ENCODE results near the gene COL25A1. TPM values are rescaled to one million over a fixed set of nuclear protein-coding genes. Genes with fewer than 3 reads are reported as not detected.

The COL25A1 gene
- total and polyA plus RNA-seq, 2 experiments from 2014 or later, result 0.28 to 1.9 TPM

DNA sequence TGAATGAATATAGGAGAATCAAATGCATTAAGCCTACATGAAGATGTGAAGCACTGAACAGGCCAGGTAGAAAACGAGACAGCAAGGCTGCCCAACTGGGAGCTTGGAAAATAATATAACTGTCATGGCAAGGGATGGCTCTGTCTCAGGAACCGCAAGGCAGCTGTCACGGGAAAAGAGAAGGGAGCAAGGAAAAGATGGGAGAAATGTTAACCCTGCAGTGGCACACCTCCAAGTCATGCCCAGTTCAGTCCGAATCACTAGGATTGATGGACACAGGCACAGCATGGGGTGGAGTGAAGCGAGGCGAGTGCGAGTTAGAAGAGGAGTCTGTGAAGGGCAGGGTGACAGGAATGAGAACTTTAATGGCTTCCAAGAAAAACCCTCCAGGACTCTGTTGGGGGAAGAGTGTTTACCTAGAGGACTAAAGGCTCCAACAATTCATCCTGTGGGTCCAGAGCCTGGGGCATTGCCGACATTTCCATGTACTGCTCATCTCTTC is 395.5 kb downstream of the COL25A1 start:
- H3K4me1 ChIP-seq (ENCODE audit: insufficient read depth), result no peaks in the 10 kb centered on the region

DNA sequence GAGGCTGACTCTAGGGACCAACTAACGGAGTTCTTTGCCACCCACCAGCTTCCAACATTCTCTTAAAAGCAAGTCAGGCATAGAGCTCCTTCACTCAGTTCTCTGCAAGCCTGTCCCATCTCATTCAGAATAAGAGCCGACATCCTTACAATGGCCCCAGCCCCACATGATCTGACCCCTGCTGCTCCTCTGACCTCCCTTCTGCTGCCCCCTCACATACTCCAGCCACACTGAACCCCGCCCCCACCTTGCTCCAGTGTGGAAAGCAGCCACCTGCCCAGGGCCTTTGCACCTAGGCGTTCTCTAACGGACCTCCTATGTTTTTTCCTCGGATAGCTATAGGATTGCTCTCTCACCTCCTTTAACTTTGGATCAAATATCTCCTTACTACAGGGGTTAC is 396.5 kb downstream of the COL25A1 start:
- no peak for TF ChIP-seq EZH2phosphoT487 (IDR thresholded peaks at IDR 0.05; ENCODE audit: low read depth, severe bottlenecking, unreplicated experiment)
- no peak for TF ChIP-seq EZH2 (IDR thresholded peaks at IDR 0.05; ENCODE audit: borderline replicate concordance)
- TF ChIP-seq, protein P1, sequence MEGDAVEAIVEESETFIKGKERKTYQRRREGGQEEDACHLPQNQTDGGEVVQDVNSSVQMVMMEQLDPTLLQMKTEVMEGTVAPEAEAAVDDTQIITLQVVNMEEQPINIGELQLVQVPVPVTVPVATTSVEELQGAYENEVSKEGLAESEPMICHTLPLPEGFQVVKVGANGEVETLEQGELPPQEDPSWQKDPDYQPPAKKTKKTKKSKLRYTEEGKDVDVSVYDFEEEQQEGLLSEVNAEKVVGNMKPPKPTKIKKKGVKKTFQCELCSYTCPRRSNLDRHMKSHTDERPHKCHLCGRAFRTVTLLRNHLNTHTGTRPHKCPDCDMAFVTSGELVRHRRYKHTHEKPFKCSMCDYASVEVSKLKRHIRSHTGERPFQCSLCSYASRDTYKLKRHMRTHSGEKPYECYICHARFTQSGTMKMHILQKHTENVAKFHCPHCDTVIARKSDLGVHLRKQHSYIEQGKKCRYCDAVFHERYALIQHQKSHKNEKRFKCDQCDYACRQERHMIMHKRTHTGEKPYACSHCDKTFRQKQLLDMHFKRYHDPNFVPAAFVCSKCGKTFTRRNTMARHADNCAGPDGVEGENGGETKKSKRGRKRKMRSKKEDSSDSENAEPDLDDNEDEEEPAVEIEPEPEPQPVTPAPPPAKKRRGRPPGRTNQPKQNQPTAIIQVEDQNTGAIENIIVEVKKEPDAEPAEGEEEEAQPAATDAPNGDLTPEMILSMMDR (IDR thresholded peaks at IDR 0.05; ENCODE audit: poor library complexity), result no peak
- WGBS (ENCODE audit: low lambda C conversion rate, missing lambda C conversion rate), result 86% methylated on average over 6 of the region's 6 CpGs
- Histone ChIP-seq H3K4me2 (no peak overlapping the region), H3K27ac (no peak overlapping the region), H3K27me3 (peaks cover 3% of the 10 kb centered on the region), H3K79me2 (no peaks in the 10 kb centered on the region), H2AFZ (no peak overlapping the region), H3K36me3 (replicated peaks; ENCODE audit: insufficient read depth, low read depth) (no peaks in the 10 kb centered on the region), H3K4me1 (ENCODE audit: insufficient read depth) (no peaks in the 10 kb centered on the region), H3K9me2 (replicated peaks; ENCODE audit: insufficient read depth) (no peaks in the 10 kb centered on the region), H3K4me3 (no peak overlapping the region), H3K9me3 (ENCODE audit: low read depth) (no peaks in the 10 kb centered on the region), H4K20me1 (ENCODE audit: insufficient read depth, poor library complexity, severe bottlenecking) (no peaks in the 10 kb centered on the region)
- no peak for DNase-seq (ENCODE audit: low spot score)

More for the DNA sequence above, 395.5 kb downstream of the COL25A1 start:
- Histone ChIP-seq H3K79me2 (no peaks in the 10 kb centered on the region), H3K36me3 (replicated peaks; ENCODE audit: insufficient read depth, low read depth) (no peaks in the 10 kb centered on the region), H2AFZ (no peak overlapping the region), H3K27ac (no peak overlapping the region), H3K27me3 (peaks cover 3% of the 10 kb centered on the region), H3K9me2 (replicated peaks; ENCODE audit: insufficient read depth) (no peaks in the 10 kb centered on the region), H4K20me1 (ENCODE audit: insufficient read depth, poor library complexity, severe bottlenecking) (no peaks in the 10 kb centered on the region), H3K4me3 (no peak overlapping the region), H3K9me3 (ENCODE audit: low read depth) (no peaks in the 10 kb centered on the region), H3K4me2 (no peak overlapping the region)
- DNase-seq (ENCODE audit: low spot score), result no peak
- TF ChIP-seq EZH2phosphoT487 (IDR thresholded peaks at IDR 0.05; ENCODE audit: low read depth, severe bottlenecking, unreplicated experiment), result no peak
- TF ChIP-seq, protein P1 (IDR thresholded peaks at IDR 0.05; ENCODE audit: poor library complexity), result no peak
- no peak for TF ChIP-seq EZH2 (IDR thresholded peaks at IDR 0.05; ENCODE audit: borderline replicate concordance)
- 90% methylated on average over 8 of the region's 8 CpGs for WGBS (ENCODE audit: low lambda C conversion rate, missing lambda C conversion rate)

DNA sequence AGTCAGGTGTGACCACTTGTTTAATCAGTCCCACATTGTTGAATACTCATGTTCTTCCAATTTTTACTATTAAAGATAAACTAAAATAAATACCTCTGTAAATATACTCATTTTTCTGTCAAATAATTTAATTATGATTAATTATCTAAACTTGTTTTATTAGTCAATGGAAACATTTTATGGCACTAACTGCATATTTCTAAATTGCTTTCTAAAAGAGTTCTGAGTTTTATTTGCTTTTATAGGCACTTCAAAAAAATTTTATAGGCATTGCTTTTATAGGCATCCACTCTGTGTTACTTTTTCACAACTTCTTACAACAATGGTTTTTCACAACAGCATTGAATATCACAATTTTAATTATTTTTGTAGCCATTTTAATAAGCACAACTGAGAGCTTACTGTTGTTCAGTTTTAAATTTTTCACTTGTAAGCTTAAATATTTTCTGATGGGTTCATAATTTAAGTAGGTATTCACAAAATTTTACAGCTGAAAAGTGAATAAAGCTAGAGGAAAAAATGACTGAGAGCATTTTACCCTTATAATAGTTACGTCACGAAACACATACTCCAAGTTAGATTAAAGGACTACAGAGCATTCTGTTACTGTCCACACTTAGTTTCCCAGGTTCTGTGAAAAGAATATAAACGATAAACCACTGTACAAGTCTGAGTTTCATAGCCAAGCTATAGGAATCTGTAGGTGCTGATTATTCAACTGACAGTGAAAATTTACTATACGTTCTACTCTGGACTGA is 398.8 kb downstream of the COL25A1 start:
- H4K20me1 ChIP-seq (ENCODE audit: insufficient read depth, poor library complexity, severe bottlenecking), result no peaks in the 10 kb centered on the region
- H3K79me2 ChIP-seq, result no peaks in the 10 kb centered on the region
- H3K36me3 ChIP-seq (replicated peaks; ENCODE audit: insufficient read depth, low read depth), result no peaks in the 10 kb centered on the region
- WGBS (ENCODE audit: low lambda C conversion rate, missing lambda C conversion rate), result 77% methylated on average over 4 of the region's 4 CpGs
- H3K27ac ChIP-seq, result no peak overlapping the region
- H3K4me2 ChIP-seq, result no peak overlapping the region
- H2AFZ ChIP-seq, result no peak overlapping the region
- DNase-seq (ENCODE audit: low spot score), result no peak
- H3K27me3 ChIP-seq, result peaks cover 3% of the 10 kb centered on the region
- H3K4me3 ChIP-seq, result no peak overlapping the region
- H3K9me3 ChIP-seq (ENCODE audit: low read depth), result no peaks in the 10 kb centered on the region
- no peaks in the 10 kb centered on the region for H3K4me1 ChIP-seq (ENCODE audit: insufficient read depth)
- TF ChIP-seq EZH2phosphoT487 (IDR thresholded peaks at IDR 0.05; ENCODE audit: low read depth, severe bottlenecking, unreplicated experiment) (no peak), EZH2 (IDR thresholded peaks at IDR 0.05; ENCODE audit: borderline replicate concordance) (no peak)
- TF ChIP-seq, protein P1 (IDR thresholded peaks at IDR 0.05; ENCODE audit: poor library complexity), result no peak
- no peaks in the 10 kb centered on the region for H3K9me2 ChIP-seq (replicated peaks; ENCODE audit: insufficient read depth)

Measured in hepatocyte (in vitro differentiated cells).